Measurements from ENCODE around the gene IL2RG.

DNA sequence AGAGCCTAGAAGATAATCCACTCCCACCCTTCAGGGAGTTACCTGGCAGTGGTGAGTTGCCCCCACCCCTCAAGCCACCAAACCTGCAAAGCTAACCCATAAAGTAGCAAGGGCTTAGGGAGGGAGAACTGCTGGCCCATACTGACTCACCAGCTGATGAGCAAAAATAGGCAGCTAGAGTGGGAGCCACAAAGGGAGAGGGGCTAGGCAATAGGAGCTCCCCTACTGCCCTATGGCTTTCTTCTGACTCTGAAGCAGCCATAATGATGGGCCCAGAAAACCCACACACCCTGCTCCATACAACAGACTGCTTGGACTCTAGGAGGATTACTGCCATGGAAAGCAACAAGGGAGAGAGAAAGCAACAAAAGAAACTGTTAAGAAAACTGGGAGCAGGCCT is 51.2 kb downstream of the IL2RG start:
- TF ChIP-seq, protein P1, sequence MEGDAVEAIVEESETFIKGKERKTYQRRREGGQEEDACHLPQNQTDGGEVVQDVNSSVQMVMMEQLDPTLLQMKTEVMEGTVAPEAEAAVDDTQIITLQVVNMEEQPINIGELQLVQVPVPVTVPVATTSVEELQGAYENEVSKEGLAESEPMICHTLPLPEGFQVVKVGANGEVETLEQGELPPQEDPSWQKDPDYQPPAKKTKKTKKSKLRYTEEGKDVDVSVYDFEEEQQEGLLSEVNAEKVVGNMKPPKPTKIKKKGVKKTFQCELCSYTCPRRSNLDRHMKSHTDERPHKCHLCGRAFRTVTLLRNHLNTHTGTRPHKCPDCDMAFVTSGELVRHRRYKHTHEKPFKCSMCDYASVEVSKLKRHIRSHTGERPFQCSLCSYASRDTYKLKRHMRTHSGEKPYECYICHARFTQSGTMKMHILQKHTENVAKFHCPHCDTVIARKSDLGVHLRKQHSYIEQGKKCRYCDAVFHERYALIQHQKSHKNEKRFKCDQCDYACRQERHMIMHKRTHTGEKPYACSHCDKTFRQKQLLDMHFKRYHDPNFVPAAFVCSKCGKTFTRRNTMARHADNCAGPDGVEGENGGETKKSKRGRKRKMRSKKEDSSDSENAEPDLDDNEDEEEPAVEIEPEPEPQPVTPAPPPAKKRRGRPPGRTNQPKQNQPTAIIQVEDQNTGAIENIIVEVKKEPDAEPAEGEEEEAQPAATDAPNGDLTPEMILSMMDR (IDR thresholded peaks at IDR 0.05; ENCODE audit: low read depth, low read length) = no peak
- TF ChIP-seq MYC (IDR thresholded peaks at IDR 0.05; ENCODE audit: low read depth, low read length) = no peak

Measured in NB4 (cell line).